Mesenteric fat pad (tissue), 1 donor: Measurements from ENCODE around the gene PPIL6. TPM values are rescaled to one million over a fixed set of nuclear protein-coding genes. Genes with fewer than 3 reads are reported as not detected.

Experiments used
- total RNA-seq: library from RNA; stranded (reverse); fragmentation: NEBNext Ultra II Directional; extraction: Animal tissue kit (Norgen Biotek cat#: 25700); gene quantifications from one replicate; pipeline ENCODE4 v1.2.1, GENCODE V29; 2021
- donor health status: DM: yes; HTN: yes; CAD: no.

The PPIL6 gene
- total RNA-seq, 1 donor from 2014 or later = 2.3 TPM

Other genes starting within 250 kb of the PPIL6 start
- 323 TPM for gene CD164, start 58.2 kb downstream of the PPIL6 start, total RNA-seq
- gene SMPD2, start 96 bp upstream of the PPIL6 start, total RNA-seq = 9.4 TPM
- gene MICAL1, start 15.1 kb upstream of the PPIL6 start, total RNA-seq = 24.6 TPM
- gene ZBTB24, start 42.6 kb upstream of the PPIL6 start, total RNA-seq = 6.3 TPM